ENCODE data around the gene KAZN. TPM values are rescaled to one million over a fixed set of nuclear protein-coding genes. Genes with fewer than 3 reads are reported as not detected.

Gene KAZN
- total and polyA plus RNA-seq, 12 donors, result 1.1 to 6.5 (median 1.9) TPM

GRCh38 chr1:14661222-14661621 lies 62.7 kb downstream of the KAZN start:
- DNase-seq (peak in 1 of 2 donors; percentile 22), ATAC-seq (peak; percentile 79 to 88 (median 84))
- peaks cover 0 to 35% (median 13%) of the 10 kb centered on the region in 7 donors for H3K27me3 ChIP-seq
- H3K36me3 ChIP-seq, result no peaks in the 10 kb centered on the region
- peak overlapping the region in 1 of 10 donors; percentile 33 for H3K4me3 ChIP-seq
- peaks cover 0 to 7% (median 0%) of the 10 kb centered on the region in 9 donors for H3K4me1 ChIP-seq
- TF ChIP-seq CTCF (IDR thresholded peaks at IDR 0.05), result no peak
- peaks cover 0 to 5% (median 0%) of the 10 kb centered on the region in 11 donors for H3K9me3 ChIP-seq
- H3K27ac ChIP-seq, result peak overlapping the region in 3 of 10 donors; percentile 27 to 58 (median 45)
- WGBS, 2 donors, result 54 to 60% methylated on average over 2 of the region's 2 CpGs
- intact Hi-C loops (cut with DNase I), result no loop called here

- H3K36me3 ChIP-seq, result no peaks in the 10 kb centered on the region
- ATAC-seq (peak; percentile 46 to 76 (median 65)), DNase-seq (peak; percentile 28 to 48)
- no peak for TF ChIP-seq CTCF (IDR thresholded peaks at IDR 0.05)
- H3K4me1 ChIP-seq, result peaks cover 0 to 7% (median 0%) of the 10 kb centered on the region in 9 donors
- H3K27me3 ChIP-seq, result peaks cover 0 to 35% (median 13%) of the 10 kb centered on the region in 7 donors
- intact Hi-C loops (cut with DNase I), result no loop called here
- 55 to 61% methylated on average over 9 of the region's 9 CpGs for WGBS, 2 donors
- H3K9me3 ChIP-seq, result peaks cover 0 to 5% (median 0%) of the 10 kb centered on the region in 11 donors
- no peak overlapping the region for H3K4me3 ChIP-seq
- H3K27ac ChIP-seq, result peak overlapping the region in 2 of 10 donors; percentile 21 to 35
Measured at GRCh38 chr1:14662116-14662515, 63.6 kb downstream of the KAZN start.

GRCh38 chr1:14663773-14664172 lies 65.3 kb downstream of the KAZN start:
- ATAC-seq (no peak), DNase-seq (no peak)
- Histone ChIP-seq H3K4me1 (peaks cover 0 to 7% (median 0%) of the 10 kb centered on the region in 9 donors), H3K36me3 (no peaks in the 10 kb centered on the region), H3K27ac (no peak overlapping the region), H3K27me3 (peaks cover 0 to 23% (median 9%) of the 10 kb centered on the region in 7 donors), H3K4me3 (no peak overlapping the region), H3K9me3 (peaks cover 0 to 5% (median 0%) of the 10 kb centered on the region in 11 donors)
- WGBS, 2 donors, result 85 to 86% methylated on average over 6 of the region's 6 CpGs
- TF ChIP-seq CTCF (IDR thresholded peaks at IDR 0.05), result no peak
- intact Hi-C loops (cut with DNase I), result no loop called here

- ATAC-seq, result no peak
Measured at GRCh38 chr1:14666373-14666772, 67.9 kb downstream of the KAZN start.

More at GRCh38 chr1:14666373-14666772, 67.9 kb downstream of the KAZN start:
- no peaks in the 10 kb centered on the region for H3K36me3 ChIP-seq
- peaks cover 0 to 5% (median 0%) of the 10 kb centered on the region in 11 donors for H3K9me3 ChIP-seq
- peaks cover 0 to 4% (median 0%) of the 10 kb centered on the region in 9 donors for H3K4me1 ChIP-seq
- H3K27me3 ChIP-seq, result peaks cover 0 to 34% (median 7%) of the 10 kb centered on the region in 7 donors
- no peak overlapping the region for H3K27ac ChIP-seq
- DNase-seq, result no peak
- intact Hi-C loops (cut with DNase I), result no loop called here
- no peak overlapping the region for H3K4me3 ChIP-seq
- no peak for TF ChIP-seq CTCF (IDR thresholded peaks at IDR 0.05)
- 74 to 75% methylated on average over 6 of the region's 6 CpGs for WGBS, 2 donors
